A673 (cell line): Measurements from ENCODE around the gene DYNLT3. TPM values are rescaled to one million over a fixed set of nuclear protein-coding genes. Genes with fewer than 3 reads are reported as not detected.

Experiments used
- BruUV-seq: library from RNA; stranded (reverse); fragments of 400-500 nt; replicated peaks from 2 replicates; lab custom pipeline; 2021; lab: Mats Ljungman, UMichigan
- CTCF ChIA-PET: fragments of 300-600 bp; sonication (Branson Sonifier 250); formaldehyde crosslinking; loops from one replicate; lab custom pipeline; 2022; ENCODE audit warnings: antibody characterized with exemption; lab: Charles Lee
- POLR2A ChIA-PET: fragments of 300-600 bp; sonication (Branson Sonifier 250); formaldehyde crosslinking; loops from one replicate; lab custom pipeline; 2022; ENCODE audit warnings: antibody characterized with exemption; ENCODE audit not compliant: low non-redundant PET; lab: Charles Lee
- DNase-seq: peaks from one replicate; pipeline ENCODE4 v3.0.0-alpha.2; 2015; ENCODE audit warnings: low spot score
- H3K27ac ChIP-seq: fragments of 200-600 bp; sonication (generic); 2 replicates; pipeline ENCODE4 v1.5.1; 2016; ENCODE audit warnings: mixed run types, low read depth, mild to moderate bottlenecking, mixed read lengths, antibody characterized with exemption, low read length; ENCODE audit not compliant: poor library complexity, severe bottlenecking
- H3K27me3 ChIP-seq: fragments of 200-600 bp; sonication (generic); replicated peaks from 2 replicates; pipeline ENCODE4 v1.6.1; 2017; ENCODE audit warnings: mixed run types, low read depth, mild to moderate bottlenecking, mixed read lengths, antibody characterized with exemption, low read length; ENCODE audit not compliant: insufficient read depth, poor library complexity
- H3K36me3 ChIP-seq: fragments of 200-600 bp; sonication (generic); 2 replicates; pipeline ENCODE4 v1.6.1; 2016; ENCODE audit warnings: mixed run types, mild to moderate bottlenecking, mixed read lengths, antibody characterized with exemption, low read length; ENCODE audit not compliant: insufficient read depth, poor library complexity, severe bottlenecking
- H3K4me1 ChIP-seq: fragments of 200-600 bp; sonication (generic); 2 replicates; pipeline ENCODE4 v1.6.1; 2017; ENCODE audit warnings: mixed run types, mild to moderate bottlenecking, mixed read lengths, antibody characterized with exemption, low read length; ENCODE audit not compliant: insufficient read depth, poor library complexity, severe bottlenecking
- H3K4me3 ChIP-seq: fragments of 200-600 bp; sonication (generic); 2 replicates; pipeline ENCODE4 v1.5.1; 2016; ENCODE audit warnings: low read depth, mixed run types, mild to moderate bottlenecking, mixed read lengths, low read length; ENCODE audit not compliant: poor library complexity, severe bottlenecking
- H3K9me3 ChIP-seq: fragments of 200-600 bp; sonication (generic); 2 replicates; pipeline ENCODE4 v1.6.1; 2016; ENCODE audit warnings: mixed run types, low read depth, mild to moderate bottlenecking, mixed read lengths, antibody characterized with exemption, low read length; ENCODE audit not compliant: poor library complexity, severe bottlenecking
- CTCF ChIP-seq: fragments of 300-800, 200-600 bp; sonication (generic); conservative IDR thresholded peaks from 2 replicates; pipeline ENCODE4 v1.5.1; 2017; ENCODE audit warnings: low read depth, mild to moderate bottlenecking, antibody characterized with exemption, low read length, moderate library complexity, mixed read lengths
- EZH2 ChIP-seq: fragments of 200-600 bp; sonication (generic); IDR thresholded peaks from 2 replicates; pipeline ENCODE4 v1.6.1; 2017; ENCODE audit warnings: borderline replicate concordance, low read depth, mild to moderate bottlenecking, mixed read lengths, antibody characterized with exemption, low read length; ENCODE audit not compliant: poor library complexity, severe bottlenecking
- intact Hi-C: fragments of 100-400 bp; cut with micrococcal nuclease; formaldehyde crosslinking; loops from one replicate; pipeline ENCODE4 v1.10.0; 2022; ENCODE audit not compliant: unreplicated experiment
- total RNA-seq: library from RNA; stranded (reverse); gene quantifications from 2 replicates; pipeline ENCODE4 v1.2.3, GENCODE V29; 2021

The DYNLT3 gene
- total RNA-seq, 1 experiment from 2014 or later, result 38.3 TPM

- intact Hi-C loops, result no loop called here
- POLR2A ChIA-PET, result no interaction called here
- H3K4me1 ChIP-seq, result no peaks in the 10 kb centered on the region
- no peaks in the 10 kb centered on the region for H3K27me3 ChIP-seq
- BruUV-seq, result no TSS peak
- no peak overlapping the region for H3K4me3 ChIP-seq
- CTCF ChIA-PET, result no interaction called here
- no peaks in the 10 kb centered on the region for H3K36me3 ChIP-seq
- TF ChIP-seq EZH2, result no peak
- no peak for TF ChIP-seq CTCF
- H3K9me3 ChIP-seq, result no peaks in the 10 kb centered on the region
- DNase-seq, result no peak
- H3K27ac ChIP-seq, result no peak overlapping the region
Observed at GRCh38 chrX:37862851-37863250, 15.5 kb upstream of the DYNLT3 start.

DNA sequence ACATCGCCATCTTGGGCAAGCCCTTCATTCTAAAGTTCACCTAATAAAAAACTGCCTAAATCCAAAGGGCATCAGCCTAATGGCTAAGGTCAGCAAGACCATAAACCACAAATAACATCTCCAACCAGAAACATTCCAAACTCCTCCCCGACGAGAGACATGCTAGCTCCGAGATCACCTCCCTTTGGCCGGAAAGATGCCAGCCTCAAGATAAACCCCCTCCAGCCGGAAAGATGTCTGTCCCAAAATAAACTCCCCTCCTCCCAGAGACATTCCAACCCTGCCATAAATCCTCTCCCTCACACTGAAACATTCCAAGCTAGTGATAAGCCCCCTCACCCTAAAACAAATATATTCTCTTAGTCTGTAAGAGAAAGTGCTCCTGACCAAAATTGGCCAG, 13.3 kb upstream of the DYNLT3 start:
- ChIA-PET CTCF (no interaction called here), POLR2A (no interaction called here)
- intact Hi-C loops, result no loop called here

GRCh38 chrX:37854748-37855147, 7.4 kb upstream of the DYNLT3 start:
- CTCF ChIA-PET, result no interaction called here
- intact Hi-C loops, result no loop called here

More for the DNA sequence above, 13.3 kb upstream of the DYNLT3 start:
- no peaks in the 10 kb centered on the region for H3K4me1 ChIP-seq
- no peak for TF ChIP-seq CTCF
- TF ChIP-seq EZH2, result no peak
- H3K36me3 ChIP-seq, result no peaks in the 10 kb centered on the region
- no peak overlapping the region for H3K4me3 ChIP-seq
- H3K27me3 ChIP-seq, result no peaks in the 10 kb centered on the region
- DNase-seq, result no peak
- no peak overlapping the region for H3K27ac ChIP-seq
- no peaks in the 10 kb centered on the region for H3K9me3 ChIP-seq
- BruUV-seq, result no TSS peak

More at GRCh38 chrX:37854748-37855147, 7.4 kb upstream of the DYNLT3 start:
- Histone ChIP-seq H3K4me1 (no peaks in the 10 kb centered on the region), H3K9me3 (no peaks in the 10 kb centered on the region), H3K36me3 (no peaks in the 10 kb centered on the region), H3K27ac (no peak overlapping the region), H3K27me3 (no peaks in the 10 kb centered on the region), H3K4me3 (no peak overlapping the region)
- no TSS peak for BruUV-seq
- no peak for DNase-seq
- POLR2A ChIA-PET, result no interaction called here
- TF ChIP-seq CTCF, result no peak
- no peak for TF ChIP-seq EZH2
